H1 (cell line): ENCODE results near the gene MYRF.

ENCODE experiments used
- BRCA1 ChIP-seq: IDR thresholded peaks from 2 replicates; pipeline ENCODE4 v1.6.1; 2012; ENCODE audit warnings: low read depth, low read length, improper control_type of control experiment
- CEBPB ChIP-seq: IDR thresholded peaks from 2 replicates; pipeline ENCODE4 v1.6.1; 2012; ENCODE audit warnings: low read depth, low read length
- CHD1 ChIP-seq: IDR thresholded peaks from 2 replicates; pipeline ENCODE4 v1.6.1; 2012; ENCODE audit warnings: low read depth, low read length, improper control_type of control experiment
- CHD2 ChIP-seq: IDR thresholded peaks from 2 replicates; pipeline ENCODE4 v1.6.1; 2012; ENCODE audit warnings: low read length, improper control_type of control experiment
- CTCF ChIP-seq, 3 experiments: IDR thresholded peaks; 1 replicate in 2 of 3; 2 replicates in 1 of 3; pipeline versions ENCODE4 v1.5.1 to v1.6.1; 2011; ENCODE audit warnings: low read length in 3 of 3, mild to moderate bottlenecking in 3 of 3, inconsistent platforms in 2 of 3, low read depth in 1 of 3, moderate library complexity in 1 of 3; ENCODE audit not compliant: insufficient read depth in 1 of 3; ENCODE audit errors: control extremely low read depth in 1 of 3
- EZH2 ChIP-seq: fragments of 200-600 bp; sonication (generic); IDR thresholded peaks from 2 replicates; pipeline ENCODE4 v1.7.1; 2012; ENCODE audit warnings: low read depth, mild to moderate bottlenecking, moderate library complexity, low read length, inconsistent platforms; ENCODE audit not compliant: severe bottlenecking
- MAFK ChIP-seq: IDR thresholded peaks from 2 replicates; pipeline ENCODE4 v1.6.1; 2012; ENCODE audit warnings: low read depth, mild to moderate bottlenecking, improper control_type of control experiment, low read length
- NRF1 ChIP-seq: IDR thresholded peaks from 2 replicates; pipeline ENCODE4 v1.6.1; 2011; ENCODE audit warnings: mild to moderate bottlenecking, low read depth, low read length, improper control_type of control experiment
- POLR2A ChIP-seq, 2 experiments: IDR thresholded peaks; 1 replicate in 1 of 2; 2 replicates in 1 of 2; pipeline ENCODE4 v1.6.1; 2011; ENCODE audit warnings: low read depth in 2 of 2, low read length in 2 of 2, mild to moderate bottlenecking in 2 of 2; ENCODE audit errors: control extremely low read depth in 1 of 2
- POLR2AphosphoS5 ChIP-seq: IDR thresholded peaks from 2 replicates; pipeline ENCODE4 v1.6.1; 2011; ENCODE audit warnings: low read depth, low read length
- RAD21 ChIP-seq, 2 experiments: IDR thresholded peaks in 1 of 2; conservative IDR thresholded peaks in 1 of 2; 2 replicates each; pipeline ENCODE4 v1.6.1; 2011; ENCODE audit warnings: low read depth in 2 of 2, low read length in 2 of 2, improper control_type of control experiment in 1 of 2, inconsistent platforms in 1 of 2, mild to moderate bottlenecking in 1 of 2, moderate library complexity in 1 of 2
- RNF2 ChIP-seq: fragments of 200-900, 300-1000 bp; sonication (generic); IDR thresholded peaks from 2 replicates; pipeline ENCODE4 v1.7.1; 2016; ENCODE audit warnings: borderline replicate concordance, low read depth, mild to moderate bottlenecking, antibody characterized with exemption, low read length; ENCODE audit not compliant: poor library complexity, severe bottlenecking; ENCODE audit errors: missing control alignments
- SRF ChIP-seq: IDR thresholded peaks from 2 replicates; pipeline ENCODE4 v1.6.1; 2011; ENCODE audit warnings: mild to moderate bottlenecking, low read depth, low read length, moderate library complexity
- USF2 ChIP-seq: IDR thresholded peaks from 2 replicates; pipeline ENCODE4 v1.6.1; 2011; ENCODE audit warnings: low read length, improper control_type of control experiment

- no peak for TF ChIP-seq CTCF (IDR thresholded peaks at IDR 0.05; ENCODE audit: control extremely low read depth in 1 of 3, insufficient read depth in 1 of 3, low read depth in 1 of 3, low read length in 3 of 3)
- TF ChIP-seq CHD2 = no peak
- no peak for TF ChIP-seq EZH2
- TF ChIP-seq RAD21 (IDR thresholded peaks at IDR 0.05 in 1 of 2, conservative IDR thresholded peaks at IDR 0.05 in 1 of 2; ENCODE audit: low read depth in 2 of 2, low read length in 2 of 2) = no peak
- no peak for TF ChIP-seq POLR2AphosphoS5
- TF ChIP-seq BRCA1 = no peak
- TF ChIP-seq POLR2A (IDR thresholded peaks at IDR 0.05; ENCODE audit: control extremely low read depth in 1 of 2, low read depth in 2 of 2, low read length in 2 of 2) = no peak
- TF ChIP-seq CEBPB = no peak
- no peak for TF ChIP-seq MAFK
- TF ChIP-seq SRF = no peak
- TF ChIP-seq NRF1 = no peak
- no peak for TF ChIP-seq RNF2
- no peak for TF ChIP-seq CHD1
- no peak for TF ChIP-seq USF2
Measured at GRCh38 chr11:61753672-61754071, 1.2 kb downstream of the MYRF start.
